ENCODE data around the gene NRCAM. TPM values are rescaled to one million over a fixed set of nuclear protein-coding genes. Genes with fewer than 3 reads are reported as not detected.
"Not testable (repeated sequence)": the region's sequence is repeated elsewhere in the genome, so short reads cannot be mapped to it uniquely, and the experiment has no call there.

Gene NRCAM
- total and polyA plus RNA-seq, 4 donors, result 0.17 to 3.2 (median 0.64) TPM

DNA sequence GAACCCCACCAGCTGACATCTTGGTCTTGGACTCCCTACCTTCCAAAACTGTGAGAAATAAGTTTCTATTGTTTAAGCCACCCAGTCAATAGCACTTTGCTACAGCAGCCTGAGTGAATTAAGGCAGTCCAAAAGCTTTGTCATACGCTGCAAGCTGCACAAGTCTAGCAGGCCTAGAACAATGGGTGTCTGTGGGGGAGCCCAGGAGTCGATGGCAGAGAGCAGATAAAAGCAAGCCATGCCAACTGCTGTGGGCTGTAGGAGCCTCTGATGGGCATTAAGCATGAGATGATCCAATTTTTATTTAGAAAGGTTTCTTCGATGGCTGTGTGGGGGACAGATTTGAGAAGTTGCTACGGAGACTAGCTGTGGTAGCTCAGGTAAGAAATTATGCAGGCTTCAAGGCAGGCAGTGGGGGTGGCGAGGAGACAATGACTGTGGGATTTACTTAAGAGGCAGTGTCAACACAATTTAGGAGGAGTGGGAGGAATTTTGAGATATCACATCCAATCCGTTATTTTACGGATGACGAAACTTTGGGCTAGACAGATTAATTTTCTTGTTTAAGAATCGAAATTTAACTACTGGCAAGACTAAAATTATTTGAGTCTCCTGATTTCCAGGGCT lies 110.4 kb downstream of the NRCAM start (continued):
- TF ChIP-seq, protein P1, sequence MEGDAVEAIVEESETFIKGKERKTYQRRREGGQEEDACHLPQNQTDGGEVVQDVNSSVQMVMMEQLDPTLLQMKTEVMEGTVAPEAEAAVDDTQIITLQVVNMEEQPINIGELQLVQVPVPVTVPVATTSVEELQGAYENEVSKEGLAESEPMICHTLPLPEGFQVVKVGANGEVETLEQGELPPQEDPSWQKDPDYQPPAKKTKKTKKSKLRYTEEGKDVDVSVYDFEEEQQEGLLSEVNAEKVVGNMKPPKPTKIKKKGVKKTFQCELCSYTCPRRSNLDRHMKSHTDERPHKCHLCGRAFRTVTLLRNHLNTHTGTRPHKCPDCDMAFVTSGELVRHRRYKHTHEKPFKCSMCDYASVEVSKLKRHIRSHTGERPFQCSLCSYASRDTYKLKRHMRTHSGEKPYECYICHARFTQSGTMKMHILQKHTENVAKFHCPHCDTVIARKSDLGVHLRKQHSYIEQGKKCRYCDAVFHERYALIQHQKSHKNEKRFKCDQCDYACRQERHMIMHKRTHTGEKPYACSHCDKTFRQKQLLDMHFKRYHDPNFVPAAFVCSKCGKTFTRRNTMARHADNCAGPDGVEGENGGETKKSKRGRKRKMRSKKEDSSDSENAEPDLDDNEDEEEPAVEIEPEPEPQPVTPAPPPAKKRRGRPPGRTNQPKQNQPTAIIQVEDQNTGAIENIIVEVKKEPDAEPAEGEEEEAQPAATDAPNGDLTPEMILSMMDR (IDR thresholded peaks at IDR 0.05; ENCODE audit: low read depth, low read length, missing input control), result no peak

- no peak overlapping the region for H3K27ac ChIP-seq (ENCODE audit: low read depth in 1 of 2, low read length in 2 of 2)
- H3K4me3 ChIP-seq (ENCODE audit: low read depth in 1 of 3, low read length in 3 of 3), result no peak overlapping the region
- no peaks in the 10 kb centered on the region for H3K9me3 ChIP-seq (ENCODE audit: control insufficient read depth in 4 of 4, low read length in 3 of 4)
- no peaks in the 10 kb centered on the region for H3K4me1 ChIP-seq (ENCODE audit: control insufficient read depth in 4 of 4, insufficient read depth in 4 of 4, low read length in 3 of 4)
- no peak overlapping the region for H3K9ac ChIP-seq (ENCODE audit: low read depth in 1 of 2, low read length in 2 of 2)
- no peak for DNase-seq (ENCODE audit: low spot score)
- H3K27me3 ChIP-seq (ENCODE audit: control insufficient read depth in 4 of 4, insufficient read depth in 4 of 4, low read length in 3 of 4), result no peaks in the 10 kb centered on the region
- 70% methylated on average over 9 of the region's 9 CpGs for WGBS
- TF ChIP-seq RAD21 (IDR thresholded peaks at IDR 0.05), result no peak
- no peak for TF ChIP-seq FOXA1 (IDR thresholded peaks at IDR 0.05)
- no peak for TF ChIP-seq GABPA (IDR thresholded peaks at IDR 0.05 in 1 of 2, conservative IDR thresholded peaks at IDR 0.05 in 1 of 2)
- TF ChIP-seq, protein P2, sequence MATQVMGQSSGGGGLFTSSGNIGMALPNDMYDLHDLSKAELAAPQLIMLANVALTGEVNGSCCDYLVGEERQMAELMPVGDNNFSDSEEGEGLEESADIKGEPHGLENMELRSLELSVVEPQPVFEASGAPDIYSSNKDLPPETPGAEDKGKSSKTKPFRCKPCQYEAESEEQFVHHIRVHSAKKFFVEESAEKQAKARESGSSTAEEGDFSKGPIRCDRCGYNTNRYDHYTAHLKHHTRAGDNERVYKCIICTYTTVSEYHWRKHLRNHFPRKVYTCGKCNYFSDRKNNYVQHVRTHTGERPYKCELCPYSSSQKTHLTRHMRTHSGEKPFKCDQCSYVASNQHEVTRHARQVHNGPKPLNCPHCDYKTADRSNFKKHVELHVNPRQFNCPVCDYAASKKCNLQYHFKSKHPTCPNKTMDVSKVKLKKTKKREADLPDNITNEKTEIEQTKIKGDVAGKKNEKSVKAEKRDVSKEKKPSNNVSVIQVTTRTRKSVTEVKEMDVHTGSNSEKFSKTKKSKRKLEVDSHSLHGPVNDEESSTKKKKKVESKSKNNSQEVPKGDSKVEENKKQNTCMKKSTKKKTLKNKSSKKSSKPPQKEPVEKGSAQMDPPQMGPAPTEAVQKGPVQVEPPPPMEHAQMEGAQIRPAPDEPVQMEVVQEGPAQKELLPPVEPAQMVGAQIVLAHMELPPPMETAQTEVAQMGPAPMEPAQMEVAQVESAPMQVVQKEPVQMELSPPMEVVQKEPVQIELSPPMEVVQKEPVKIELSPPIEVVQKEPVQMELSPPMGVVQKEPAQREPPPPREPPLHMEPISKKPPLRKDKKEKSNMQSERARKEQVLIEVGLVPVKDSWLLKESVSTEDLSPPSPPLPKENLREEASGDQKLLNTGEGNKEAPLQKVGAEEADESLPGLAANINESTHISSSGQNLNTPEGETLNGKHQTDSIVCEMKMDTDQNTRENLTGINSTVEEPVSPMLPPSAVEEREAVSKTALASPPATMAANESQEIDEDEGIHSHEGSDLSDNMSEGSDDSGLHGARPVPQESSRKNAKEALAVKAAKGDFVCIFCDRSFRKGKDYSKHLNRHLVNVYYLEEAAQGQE (IDR thresholded peaks at IDR 0.05), result no peak
- TF ChIP-seq, protein P1 (IDR thresholded peaks at IDR 0.05; ENCODE audit: low read depth, low read length, missing input control), result no peak
- no peak for TF ChIP-seq JUND (IDR thresholded peaks at IDR 0.05)
- no peak for TF ChIP-seq MAX (IDR thresholded peaks at IDR 0.05)
- no peak for TF ChIP-seq HNF4G (IDR thresholded peaks at IDR 0.05)
- H3K36me3 ChIP-seq (ENCODE audit: control insufficient read depth in 4 of 4, insufficient read depth in 3 of 4, low read depth in 1 of 4, low read length in 3 of 4), result no peaks in the 10 kb centered on the region
These were observed 115.3 kb downstream of the NRCAM start for GRCh38 chr7:108340856-108341411.

- not testable (repeated sequence) for DNase-seq (ENCODE audit: low spot score)
These were observed 115.8 kb downstream of the NRCAM start for GRCh38 chr7:108340406-108340805.

More at GRCh38 chr7:108340406-108340805, 115.8 kb downstream of the NRCAM start:
- not testable (repeated sequence) for H3K27ac ChIP-seq (ENCODE audit: low read depth in 1 of 2, low read length in 2 of 2); H3K9me3 ChIP-seq (ENCODE audit: control insufficient read depth in 4 of 4, low read length in 3 of 4); H3K27me3 ChIP-seq (ENCODE audit: control insufficient read depth in 4 of 4, insufficient read depth in 4 of 4, low read length in 3 of 4); H3K4me1 ChIP-seq (ENCODE audit: control insufficient read depth in 4 of 4, insufficient read depth in 4 of 4, low read length in 3 of 4); H3K4me3 ChIP-seq (ENCODE audit: low read depth in 1 of 3, low read length in 3 of 3); H3K36me3 ChIP-seq (ENCODE audit: control insufficient read depth in 4 of 4, insufficient read depth in 3 of 4, low read depth in 1 of 4, low read length in 3 of 4); H3K9ac ChIP-seq (ENCODE audit: low read depth in 1 of 2, low read length in 2 of 2)
- 78% methylated on average over 6 of the region's 6 CpGs for WGBS

Measured in liver (tissue), 9 donors.